ENCODE data around the gene RRN3.
A peak's percentile ranks its signal among the peaks of the same experiment; 100 is the strongest.
"Not testable (repeated sequence)": the region's sequence is repeated elsewhere in the genome, so short reads cannot be mapped to it uniquely, and the experiment has no call there.

RRN3 gene

DNA sequence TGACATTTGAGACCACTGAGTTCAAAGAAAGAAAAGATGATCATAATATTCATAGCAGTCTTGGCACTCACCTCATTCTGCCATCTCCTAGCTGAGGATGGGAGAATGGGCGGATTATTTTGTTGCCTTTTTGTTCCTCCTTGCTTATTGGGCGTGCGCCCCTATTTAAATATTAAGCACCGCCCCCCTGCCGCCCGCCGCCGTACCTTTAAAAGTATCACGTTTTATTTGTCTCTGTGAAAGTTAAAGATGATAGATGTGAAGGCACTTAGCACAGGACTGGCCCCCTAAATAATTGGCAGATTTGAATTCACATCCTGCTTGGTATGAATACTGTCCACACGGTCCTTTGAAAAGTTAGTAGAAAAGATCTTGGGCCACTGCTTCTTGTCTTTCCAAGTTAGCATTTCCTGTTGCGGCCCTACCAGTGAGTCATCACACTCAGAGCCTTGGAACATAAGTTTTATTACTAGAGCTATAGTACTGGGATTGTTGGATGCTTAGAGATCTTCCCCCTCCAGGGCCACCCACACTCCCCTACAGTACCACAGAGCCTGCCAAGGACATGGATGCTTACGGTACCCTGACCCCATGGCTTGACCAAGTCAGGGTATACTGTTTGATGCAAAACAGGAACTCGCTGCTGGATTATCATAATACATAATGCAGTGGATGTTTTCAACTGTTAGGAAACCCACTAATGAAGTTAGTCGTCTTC lies 68.7 kb downstream of the RRN3 start:
- DNase-seq: not testable (repeated sequence)

DNA sequence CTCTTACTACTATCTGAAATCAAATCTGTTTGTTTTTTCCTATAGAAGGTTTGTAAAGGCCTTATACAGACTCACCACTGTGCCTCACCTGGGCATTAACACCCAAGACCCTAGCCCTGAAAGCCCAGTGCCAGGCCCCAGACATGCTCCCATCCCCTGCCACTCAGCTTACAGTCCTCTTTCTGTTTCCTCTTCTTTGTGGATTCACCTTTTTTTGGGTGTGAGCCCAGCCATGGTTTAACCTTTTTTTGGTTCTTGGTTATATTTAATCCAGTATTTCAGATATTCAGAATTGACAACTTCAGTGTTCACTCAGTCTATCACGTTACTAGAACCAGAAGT lies 69.2 kb downstream of the RRN3 start:
- DNase-seq: not testable (repeated sequence)

DNA sequence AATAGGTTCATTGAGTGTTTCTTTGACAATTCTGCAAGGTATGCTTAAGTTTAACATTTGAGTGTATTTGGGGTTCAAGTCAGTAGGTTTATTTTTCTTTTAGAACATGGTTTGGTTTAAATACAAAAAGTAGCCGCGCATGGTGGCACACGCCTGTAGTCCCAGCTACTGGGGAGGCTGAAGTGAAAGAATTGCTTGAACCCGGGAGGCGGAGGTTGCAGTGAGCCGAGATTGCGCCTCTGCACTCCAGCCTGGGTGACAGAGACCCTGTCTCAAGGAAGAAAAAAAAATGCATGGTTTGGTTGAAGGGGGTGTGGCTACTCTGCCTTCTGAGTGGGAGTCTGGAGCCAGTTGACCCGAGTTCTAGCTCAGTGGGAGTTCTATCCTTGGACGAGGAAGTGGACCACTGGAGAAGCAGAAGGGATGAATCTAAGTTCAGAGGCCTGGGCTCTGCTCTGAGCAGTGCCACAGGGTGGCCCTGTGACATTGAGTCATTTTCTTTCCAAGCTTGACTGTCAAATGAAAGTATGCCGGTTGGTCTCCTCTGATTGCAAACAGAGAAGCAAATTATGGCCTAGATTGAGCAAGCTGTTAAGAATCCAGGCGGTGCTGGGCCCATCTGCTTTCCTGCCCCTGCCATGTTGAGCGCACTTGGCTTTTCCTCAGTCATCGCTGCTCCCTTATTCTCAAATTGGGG lies 70.5 kb downstream of the RRN3 start:
- DNase-seq: not testable (repeated sequence)

DNA sequence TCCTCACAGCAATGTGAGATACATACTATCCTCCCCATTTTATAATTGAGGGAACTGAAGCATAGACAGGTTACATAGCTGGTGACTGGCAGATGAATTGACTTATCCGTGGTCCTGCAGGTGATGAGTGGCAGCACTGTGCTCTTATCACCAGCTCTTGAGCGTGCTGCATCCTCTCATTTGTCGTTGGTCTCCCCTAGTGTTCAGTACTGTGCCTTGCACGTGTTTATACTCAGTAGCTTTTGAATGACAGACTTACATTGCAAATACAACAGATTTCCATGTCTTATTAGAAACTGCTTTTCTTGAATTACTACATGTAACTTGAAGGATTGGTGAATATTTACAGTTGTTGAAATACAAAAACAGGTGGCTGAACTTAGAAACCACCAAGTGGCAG lies 71.9 kb downstream of the RRN3 start:
- DNase-seq: peak; percentile 81

DNA sequence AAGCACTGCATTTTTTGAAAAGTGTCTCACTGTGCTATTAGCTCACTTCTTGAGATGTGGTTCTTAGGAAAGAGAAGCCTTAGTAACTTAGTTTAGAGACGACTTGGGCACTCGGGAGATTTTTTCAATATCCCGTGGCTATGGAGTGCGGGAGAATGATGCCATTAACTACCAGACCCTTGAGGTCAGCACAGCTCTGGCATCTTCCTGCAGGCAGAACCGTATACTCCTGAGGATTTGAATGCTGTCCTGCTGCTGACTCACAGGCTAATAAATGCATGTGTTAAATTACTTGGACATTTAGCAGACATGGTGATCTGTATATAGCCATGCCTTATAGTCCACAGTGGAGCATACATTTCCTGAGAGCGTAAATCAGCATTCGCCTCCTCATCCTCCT lies 72.6 kb downstream of the RRN3 start:
- DNase-seq: peak; percentile 77

DNA sequence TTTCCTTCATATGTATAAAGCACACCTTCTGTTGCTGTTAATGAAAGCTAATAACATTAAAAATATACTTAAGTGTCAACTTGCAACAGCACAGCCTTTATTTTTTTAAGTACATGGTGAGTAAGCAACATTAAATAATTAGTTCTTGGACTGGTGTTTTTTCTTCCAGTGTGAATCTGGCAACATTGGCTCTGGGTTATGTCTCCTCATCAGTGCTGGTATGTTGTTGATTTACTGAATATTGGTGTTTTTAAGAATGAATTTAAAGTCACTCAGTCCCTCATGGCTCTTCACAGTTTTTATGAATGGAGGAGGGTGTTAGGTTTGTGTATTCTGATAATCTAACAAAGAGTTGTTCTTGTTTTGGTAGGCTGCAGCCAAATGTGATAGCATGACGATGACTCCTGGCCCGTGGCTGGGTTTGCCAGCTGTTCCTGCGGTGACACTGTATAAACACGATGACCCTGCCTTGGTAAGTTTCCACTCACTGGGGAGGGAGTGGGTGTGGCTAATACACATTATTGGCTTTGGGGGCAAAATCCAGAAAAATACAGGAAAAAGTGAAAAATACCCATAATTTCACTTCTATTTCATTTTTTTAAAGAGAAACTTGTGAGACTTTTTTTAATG lies 77.0 kb downstream of the RRN3 start:
- not testable (repeated sequence) for DNase-seq

DNA sequence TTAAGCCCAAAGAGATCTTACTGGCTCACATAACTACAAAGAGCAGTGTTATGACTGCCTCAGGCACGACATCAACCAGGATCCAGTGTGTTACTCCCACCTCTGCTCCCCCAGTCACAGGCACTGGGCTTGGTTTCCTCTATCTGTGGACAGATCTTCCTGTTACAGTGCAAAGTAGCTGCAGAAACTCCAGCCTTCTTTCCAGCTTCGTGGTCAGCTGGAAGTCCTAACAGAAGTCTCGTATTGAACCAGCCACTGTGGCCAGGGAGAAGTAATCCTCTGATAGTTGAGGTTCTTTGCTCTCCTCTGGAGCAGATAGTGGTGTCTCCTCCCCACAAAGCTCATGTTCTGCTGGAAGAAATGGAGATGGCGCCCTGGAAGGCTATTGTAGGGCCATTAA lies 77.7 kb downstream of the RRN3 start:
- not testable (repeated sequence) for DNase-seq

DNA sequence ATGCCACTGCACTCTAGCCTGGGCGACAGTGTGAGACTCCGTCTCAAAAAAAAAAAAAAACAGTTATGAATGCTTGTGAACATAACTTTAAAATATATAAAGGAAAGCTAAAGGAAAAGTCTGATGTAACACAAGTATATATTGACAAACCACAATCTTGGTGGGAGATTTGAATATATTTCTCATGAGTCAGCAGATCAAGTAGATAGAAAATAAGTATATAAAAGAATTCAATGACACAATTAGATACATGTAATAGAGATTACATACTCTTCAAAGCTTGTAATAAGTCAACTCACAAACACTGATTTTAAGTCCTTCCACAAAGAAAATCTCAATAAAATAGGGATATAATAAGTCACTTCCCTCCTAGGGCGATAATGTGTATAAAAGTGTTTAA lies 78.4 kb downstream of the RRN3 start:
- DNase-seq: not testable (repeated sequence)

DNA sequence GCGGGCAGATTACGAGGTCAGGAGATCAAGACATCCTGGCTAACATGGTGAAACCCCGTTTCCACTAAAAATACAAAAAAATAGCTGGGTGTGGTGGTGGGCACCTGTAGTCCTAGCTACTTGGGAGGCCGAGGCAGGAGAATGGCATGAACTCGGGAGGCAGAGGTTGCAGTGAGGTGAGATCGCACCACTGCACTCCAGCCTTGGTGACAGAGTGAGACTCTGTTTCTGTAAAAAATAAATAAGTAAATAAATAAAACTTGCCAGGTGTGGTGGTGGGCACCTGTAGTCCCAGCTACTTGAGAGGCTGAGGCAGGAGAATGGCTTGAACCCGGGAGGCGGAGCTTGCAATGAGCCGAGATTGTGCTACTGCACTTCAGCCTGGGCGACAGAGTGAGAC lies 81.1 kb downstream of the RRN3 start:
- DNase-seq: not testable (repeated sequence)
